GM19372 (cell line): ENCODE results near the gene SIRT5.

Experiments
- ATAC-seq: cut with Tn5 transposase; IDR thresholded peaks from one replicate; pipeline ENCODE4 v1.9.1; 2021; ENCODE audit warnings: mild to moderate bottlenecking, low read depth, moderate library complexity; ENCODE audit not compliant: unreplicated experiment

Gene SIRT5

GRCh38 chr6:13624871-13625288, 50.5 kb downstream of the SIRT5 start:
- ATAC-seq = no peak

- no peak for ATAC-seq
Observed at GRCh38 chr6:13629459-13630116, 55.2 kb downstream of the SIRT5 start.

- no peak for ATAC-seq
Observed at GRCh38 chr6:13630499-13630898, 56.1 kb downstream of the SIRT5 start.

GRCh38 chr6:13633343-13633742, 58.9 kb downstream of the SIRT5 start:
- no peak for ATAC-seq

- no peak for ATAC-seq
Observed at GRCh38 chr6:13635948-13636658, 61.7 kb downstream of the SIRT5 start.

- ATAC-seq = no peak
Observed at GRCh38 chr6:13638014-13638413, 63.6 kb downstream of the SIRT5 start.

- ATAC-seq = no peak
Observed at GRCh38 chr6:13638626-13639025, 64.2 kb downstream of the SIRT5 start.

- no peak for ATAC-seq
Observed at GRCh38 chr6:13641315-13641714, 66.9 kb downstream of the SIRT5 start.

- ATAC-seq = no peak
Observed at GRCh38 chr6:13643125-13643524, 68.7 kb downstream of the SIRT5 start.

GRCh38 chr6:13648850-13649249, 74.4 kb downstream of the SIRT5 start:
- no peak for ATAC-seq

GRCh38 chr6:13649393-13649792, 75.0 kb downstream of the SIRT5 start:
- no peak for ATAC-seq

- no peak for ATAC-seq
Observed at GRCh38 chr6:13653296-13653695, 78.9 kb downstream of the SIRT5 start.

GRCh38 chr6:13654496-13654895, 80.1 kb downstream of the SIRT5 start:
- ATAC-seq = no peak

GRCh38 chr6:13655700-13656099, 81.3 kb downstream of the SIRT5 start:
- no peak for ATAC-seq

- no peak for ATAC-seq
Observed at GRCh38 chr6:13660273-13660672, 85.9 kb downstream of the SIRT5 start.

- ATAC-seq = no peak
Observed at GRCh38 chr6:13660893-13661292, 86.5 kb downstream of the SIRT5 start.

GRCh38 chr6:13661647-13662046, 87.2 kb downstream of the SIRT5 start:
- no peak for ATAC-seq

GRCh38 chr6:13662651-13663334, 88.4 kb downstream of the SIRT5 start:
- no peak for ATAC-seq

GRCh38 chr6:13663986-13664385, 89.6 kb downstream of the SIRT5 start:
- ATAC-seq = no peak
